Measurements from ENCODE around the gene ARSG. TPM values are rescaled to one million over a fixed set of nuclear protein-coding genes. Genes with fewer than 3 reads are reported as not detected.
A peak's percentile ranks its signal among the peaks of the same experiment; 100 is the strongest.

ARSG gene
- total and polyA plus RNA-seq, 2 of the 13 experiments (the other 11 are each of a cell fraction or from before 2014, with no cell fraction given), result 3.7 to 15.2 TPM

- TF ChIP-seq, protein P1, sequence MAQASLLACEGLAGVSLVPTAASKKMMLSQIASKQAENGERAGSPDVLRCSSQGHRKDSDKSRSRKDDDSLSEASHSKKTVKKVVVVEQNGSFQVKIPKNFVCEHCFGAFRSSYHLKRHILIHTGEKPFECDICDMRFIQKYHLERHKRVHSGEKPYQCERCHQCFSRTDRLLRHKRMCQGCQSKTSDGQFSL (CRISPR knock-in tag; IDR thresholded peaks at IDR 0.05), result no peak
- TF ChIP-seq ZNF619 (CRISPR knock-in tag; IDR thresholded peaks at IDR 0.05), result peak; percentile 91; the same call in 1 of the 2 replicates
- no peak for TF ChIP-seq GABPA (IDR thresholded peaks at IDR 0.05; ENCODE audit: low read depth, low read length)
- TF ChIP-seq GABPA (CRISPR knock-in tag; IDR thresholded peaks at IDR 0.05; ENCODE audit: low read depth), result 0 out of 2 replicates have a peak, but pooled peaks have one; percentile 14
- no peak for TF ChIP-seq GATA4 (IDR thresholded peaks at IDR 0.05; ENCODE audit: borderline replicate concordance, low read depth)
- no peak for TF ChIP-seq ZNF451 (CRISPR knock-in tag; IDR thresholded peaks at IDR 0.05)
- peak; percentile 67; the same call in 1 of the 2 replicates for TF ChIP-seq KLF13 (CRISPR knock-in tag; IDR thresholded peaks at IDR 0.05)
- TF ChIP-seq TSC22D2 (CRISPR knock-in tag; IDR thresholded peaks at IDR 0.05; ENCODE audit: borderline replicate concordance), result 0 out of 2 replicates have a peak, but pooled peaks have one; percentile 81
- TF ChIP-seq RFXAP (CRISPR knock-in tag; IDR thresholded peaks at IDR 0.05; ENCODE audit: borderline replicate concordance), result peak; percentile 80
- TF ChIP-seq ZNF816 (CRISPR knock-in tag; IDR thresholded peaks at IDR 0.05; ENCODE audit: borderline replicate concordance), result 0 out of 2 replicates have a peak, but pooled peaks have one; percentile 39
- no peak for TF ChIP-seq PRPF4 (IDR thresholded peaks at IDR 0.05; ENCODE audit: low read depth, low read length, poor library complexity, severe bottlenecking)
- no peak for TF ChIP-seq TBP (CRISPR knock-in tag; IDR thresholded peaks at IDR 0.05)
- no peak for TF ChIP-seq PHF20 (CRISPR knock-in tag; IDR thresholded peaks at IDR 0.05)
- TF ChIP-seq BRD4 (CRISPR knock-in tag; IDR thresholded peaks at IDR 0.05), result no peak
- TF ChIP-seq, protein P2, sequence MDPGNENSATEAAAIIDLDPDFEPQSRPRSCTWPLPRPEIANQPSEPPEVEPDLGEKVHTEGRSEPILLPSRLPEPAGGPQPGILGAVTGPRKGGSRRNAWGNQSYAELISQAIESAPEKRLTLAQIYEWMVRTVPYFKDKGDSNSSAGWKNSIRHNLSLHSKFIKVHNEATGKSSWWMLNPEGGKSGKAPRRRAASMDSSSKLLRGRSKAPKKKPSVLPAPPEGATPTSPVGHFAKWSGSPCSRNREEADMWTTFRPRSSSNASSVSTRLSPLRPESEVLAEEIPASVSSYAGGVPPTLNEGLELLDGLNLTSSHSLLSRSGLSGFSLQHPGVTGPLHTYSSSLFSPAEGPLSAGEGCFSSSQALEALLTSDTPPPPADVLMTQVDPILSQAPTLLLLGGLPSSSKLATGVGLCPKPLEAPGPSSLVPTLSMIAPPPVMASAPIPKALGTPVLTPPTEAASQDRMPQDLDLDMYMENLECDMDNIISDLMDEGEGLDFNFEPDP (CRISPR knock-in tag; conservative IDR thresholded peaks at IDR 0.05), result no peak
- TF ChIP-seq SRSF1 (optimal IDR thresholded peaks at IDR 0.05; ENCODE audit: low read depth, low read length), result no peak
- TF ChIP-seq, protein P3, sequence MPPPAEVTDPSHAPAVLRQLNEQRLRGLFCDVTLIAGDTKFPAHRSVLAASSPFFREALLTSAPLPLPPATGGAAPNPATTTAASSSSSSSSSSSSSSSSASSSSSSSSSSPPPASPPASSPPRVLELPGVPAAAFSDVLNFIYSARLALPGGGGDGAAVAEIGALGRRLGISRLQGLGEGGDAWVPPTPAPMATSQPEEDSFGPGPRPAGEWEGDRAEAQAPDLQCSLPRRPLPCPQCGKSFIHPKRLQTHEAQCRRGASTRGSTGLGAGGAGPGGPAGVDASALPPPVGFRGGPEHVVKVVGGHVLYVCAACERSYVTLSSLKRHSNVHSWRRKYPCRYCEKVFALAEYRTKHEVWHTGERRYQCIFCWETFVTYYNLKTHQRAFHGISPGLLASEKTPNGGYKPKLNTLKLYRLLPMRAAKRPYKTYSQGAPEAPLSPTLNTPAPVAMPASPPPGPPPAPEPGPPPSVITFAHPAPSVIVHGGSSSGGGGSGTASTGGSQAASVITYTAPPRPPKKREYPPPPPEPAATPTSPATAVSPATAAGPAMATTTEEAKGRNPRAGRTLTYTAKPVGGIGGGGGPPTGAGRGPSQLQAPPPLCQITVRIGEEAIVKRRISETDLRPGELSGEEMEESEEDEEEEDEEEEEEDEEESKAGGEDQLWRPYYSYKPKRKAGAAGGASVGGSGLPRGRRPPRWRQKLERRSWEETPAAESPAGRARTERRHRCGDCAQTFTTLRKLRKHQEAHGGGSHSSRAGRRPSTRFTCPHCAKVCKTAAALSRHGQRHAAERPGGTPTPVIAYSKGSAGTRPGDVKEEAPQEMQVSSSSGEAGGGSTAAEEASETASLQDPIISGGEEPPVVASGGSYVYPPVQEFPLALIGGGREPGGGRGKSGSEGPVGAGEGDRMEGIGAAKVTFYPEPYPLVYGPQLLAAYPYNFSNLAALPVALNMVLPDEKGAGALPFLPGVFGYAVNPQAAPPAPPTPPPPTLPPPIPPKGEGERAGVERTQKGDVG (CRISPR knock-in tag; IDR thresholded peaks at IDR 0.05; ENCODE audit: borderline replicate concordance), result no peak
- no peak for TF ChIP-seq SOX6 (IDR thresholded peaks at IDR 0.05)
- peak; percentile 83 for TF ChIP-seq SOX6 (CRISPR knock-in tag; IDR thresholded peaks at IDR 0.05)
- peak; percentile 68; the same call in 1 of the 2 replicates for TF ChIP-seq ELF1 (CRISPR knock-in tag; IDR thresholded peaks at IDR 0.05)
- no peak for TF ChIP-seq JUN (CRISPR knock-in tag; IDR thresholded peaks at IDR 0.05)
- no peak for TF ChIP-seq ZMAT5 (CRISPR knock-in tag; IDR thresholded peaks at IDR 0.05; ENCODE audit: borderline replicate concordance, low read depth)
Measured at GRCh38 chr17:68457539-68458259, 166.4 kb downstream of the ARSG start (continued).
